Measurements from ENCODE around the gene BCAS3.
A peak's percentile ranks its signal among the peaks of the same experiment; 100 is the strongest.

Gene BCAS3

GRCh38 chr17:60647705-60648104 is 29.9 kb upstream of the BCAS3 start:
- no peak for DNase-seq (ENCODE audit: extremely low spot score)
- ChIA-PET POLR2A (no interaction called here), CTCF (no interaction called here)
- TF ChIP-seq CTCF (IDR thresholded peaks at IDR 0.05; ENCODE audit: control extremely low read depth, extremely low read depth, low read depth, missing control alignments), result no peak

- TF ChIP-seq CTCF (IDR thresholded peaks at IDR 0.05; ENCODE audit: control extremely low read depth, extremely low read depth, low read depth, missing control alignments), result no peak
- ChIA-PET CTCF (interaction anchor here (1.2 to 1.6 kb wide), 3 partner anchors 14 to 33 kb away, joined by 3 to 5 read pairs (median 3); no protein-coding TSS in a partner anchor), POLR2A (interaction anchor here (0.5 kb wide), 1 partner anchor 50 kb away, joined by 3 read pairs; no protein-coding TSS in a partner anchor)
- DNase-seq (ENCODE audit: extremely low spot score), result peak; percentile 29
These were observed 25.0 kb upstream of the BCAS3 start for GRCh38 chr17:60652454-60653247.

- ChIA-PET POLR2A (no interaction called here), CTCF (interaction anchor here (1.2 to 1.6 kb wide), 3 partner anchors 15 to 32 kb away, joined by 3 to 5 read pairs (median 3); no protein-coding TSS in a partner anchor)
These were observed 24.1 kb upstream of the BCAS3 start for GRCh38 chr17:60653569-60653968.

GRCh38 chr17:60656499-60656898 is 21.2 kb upstream of the BCAS3 start:
- no peak for TF ChIP-seq CTCF (IDR thresholded peaks at IDR 0.05; ENCODE audit: control extremely low read depth, extremely low read depth, low read depth, missing control alignments)

More at GRCh38 chr17:60653569-60653968, 24.1 kb upstream of the BCAS3 start:
- TF ChIP-seq CTCF (IDR thresholded peaks at IDR 0.05; ENCODE audit: control extremely low read depth, extremely low read depth, low read depth, missing control alignments), result no peak
- DNase-seq (ENCODE audit: extremely low spot score), result no peak

GRCh38 chr17:60659156-60659555 is 18.5 kb upstream of the BCAS3 start:
- CTCF ChIA-PET, result interaction anchor here (1.4 to 2.0 kb wide), 2 partner anchors 8 to 15 kb away, joined by 3 to 5 read pairs; no protein-coding TSS in a partner anchor

More at GRCh38 chr17:60656499-60656898, 21.2 kb upstream of the BCAS3 start:
- no peak for DNase-seq (ENCODE audit: extremely low spot score)
- CTCF ChIA-PET, result interaction anchor here (1.7 kb wide), 1 partner anchor 11 kb away, joined by 4 read pairs; no protein-coding TSS in a partner anchor
- POLR2A ChIA-PET, result no interaction called here

GRCh38 chr17:60661489-60661888 is 16.2 kb upstream of the BCAS3 start:
- ChIA-PET CTCF (interaction anchor here (1.3 kb wide), 1 partner anchor 23 kb away, joined by 7 read pairs; no protein-coding TSS in a partner anchor), POLR2A (no interaction called here)
- no peak for DNase-seq (ENCODE audit: extremely low spot score)
- TF ChIP-seq CTCF (IDR thresholded peaks at IDR 0.05; ENCODE audit: control extremely low read depth, extremely low read depth, low read depth, missing control alignments), result no peak

More at GRCh38 chr17:60659156-60659555, 18.5 kb upstream of the BCAS3 start:
- DNase-seq (ENCODE audit: extremely low spot score), result no peak
- POLR2A ChIA-PET, result no interaction called here
- TF ChIP-seq CTCF (IDR thresholded peaks at IDR 0.05; ENCODE audit: control extremely low read depth, extremely low read depth, low read depth, missing control alignments), result no peak
